ENCODE measurements around the gene TAF11L2. TPM values are rescaled to one million over a fixed set of nuclear protein-coding genes. Genes with fewer than 3 reads are reported as not detected.
"Not testable (repeated sequence)": the region's sequence is repeated elsewhere in the genome, so short reads cannot be mapped to it uniquely, and the experiment has no call there.

Gene TAF11L2
- total RNA-seq, result not detected in 2 replicates

- DNase-seq (ENCODE audit: low read depth); H3K4me3 ChIP-seq (ENCODE audit: low read depth, low read length); H3K27me3 ChIP-seq (ENCODE audit: control insufficient read depth, insufficient read depth, low read length); H3K36me3 ChIP-seq (ENCODE audit: control insufficient read depth, insufficient read depth, low read length): not testable (repeated sequence)
These were observed at the start of gene TAF11L2 for GRCh38 chr5:17497931-17498330. TAF11L2 (plus strand) TSS chr5:17498231.

GRCh38 chr5:17448877-17449276 lies 49.2 kb upstream of the TAF11L2 start:
- Histone ChIP-seq H3K36me3 (ENCODE audit: control insufficient read depth, insufficient read depth, low read length) (no peaks in the 10 kb centered on the region), H3K27me3 (ENCODE audit: control insufficient read depth, insufficient read depth, low read length) (no peaks in the 10 kb centered on the region), H3K4me3 (ENCODE audit: low read depth, low read length) (no peak overlapping the region)
- TF ChIP-seq CTCF (IDR thresholded peaks at IDR 0.05; ENCODE audit: insufficient read depth, low read length, poor library complexity, severe bottlenecking), result no peak
- DNase-seq (ENCODE audit: low read depth), result no peak

- Histone ChIP-seq H3K27me3 (ENCODE audit: control insufficient read depth, insufficient read depth, low read length) (no peaks in the 10 kb centered on the region), H3K36me3 (ENCODE audit: control insufficient read depth, insufficient read depth, low read length) (no peaks in the 10 kb centered on the region), H3K4me3 (ENCODE audit: low read depth, low read length) (no peak overlapping the region)
- no peak for TF ChIP-seq CTCF (IDR thresholded peaks at IDR 0.05; ENCODE audit: insufficient read depth, low read length, poor library complexity, severe bottlenecking)
- DNase-seq (ENCODE audit: low read depth), result no peak
These were observed 45.1 kb upstream of the TAF11L2 start for GRCh38 chr5:17452936-17453335.

- Histone ChIP-seq H3K36me3 (ENCODE audit: control insufficient read depth, insufficient read depth, low read length) (no peaks in the 10 kb centered on the region), H3K4me3 (ENCODE audit: low read depth, low read length) (no peak overlapping the region), H3K27me3 (ENCODE audit: control insufficient read depth, insufficient read depth, low read length) (no peaks in the 10 kb centered on the region)
- DNase-seq (ENCODE audit: low read depth), result no peak
- no peak for TF ChIP-seq CTCF (IDR thresholded peaks at IDR 0.05; ENCODE audit: insufficient read depth, low read length, poor library complexity, severe bottlenecking)
These were observed 42.1 kb upstream of the TAF11L2 start for GRCh38 chr5:17455942-17456341.

GRCh38 chr5:17461793-17462192 lies 36.2 kb upstream of the TAF11L2 start:
- H3K4me3 ChIP-seq (ENCODE audit: low read depth, low read length), result no peak overlapping the region
- TF ChIP-seq CTCF (IDR thresholded peaks at IDR 0.05; ENCODE audit: insufficient read depth, low read length, poor library complexity, severe bottlenecking), result no peak

GRCh38 chr5:17463653-17464052 lies 34.4 kb upstream of the TAF11L2 start:
- no peaks in the 10 kb centered on the region for H3K36me3 ChIP-seq (ENCODE audit: control insufficient read depth, insufficient read depth, low read length)
- no peaks in the 10 kb centered on the region for H3K27me3 ChIP-seq (ENCODE audit: control insufficient read depth, insufficient read depth, low read length)
- no peak for DNase-seq (ENCODE audit: low read depth)
- no peak for TF ChIP-seq CTCF (IDR thresholded peaks at IDR 0.05; ENCODE audit: insufficient read depth, low read length, poor library complexity, severe bottlenecking)
- no peak overlapping the region for H3K4me3 ChIP-seq (ENCODE audit: low read depth, low read length)

More at GRCh38 chr5:17461793-17462192, 36.2 kb upstream of the TAF11L2 start:
- no peaks in the 10 kb centered on the region for H3K36me3 ChIP-seq (ENCODE audit: control insufficient read depth, insufficient read depth, low read length)
- H3K27me3 ChIP-seq (ENCODE audit: control insufficient read depth, insufficient read depth, low read length), result no peaks in the 10 kb centered on the region
- DNase-seq (ENCODE audit: low read depth), result no peak
